Measurements from ENCODE around the gene SEMA4A.

DNA sequence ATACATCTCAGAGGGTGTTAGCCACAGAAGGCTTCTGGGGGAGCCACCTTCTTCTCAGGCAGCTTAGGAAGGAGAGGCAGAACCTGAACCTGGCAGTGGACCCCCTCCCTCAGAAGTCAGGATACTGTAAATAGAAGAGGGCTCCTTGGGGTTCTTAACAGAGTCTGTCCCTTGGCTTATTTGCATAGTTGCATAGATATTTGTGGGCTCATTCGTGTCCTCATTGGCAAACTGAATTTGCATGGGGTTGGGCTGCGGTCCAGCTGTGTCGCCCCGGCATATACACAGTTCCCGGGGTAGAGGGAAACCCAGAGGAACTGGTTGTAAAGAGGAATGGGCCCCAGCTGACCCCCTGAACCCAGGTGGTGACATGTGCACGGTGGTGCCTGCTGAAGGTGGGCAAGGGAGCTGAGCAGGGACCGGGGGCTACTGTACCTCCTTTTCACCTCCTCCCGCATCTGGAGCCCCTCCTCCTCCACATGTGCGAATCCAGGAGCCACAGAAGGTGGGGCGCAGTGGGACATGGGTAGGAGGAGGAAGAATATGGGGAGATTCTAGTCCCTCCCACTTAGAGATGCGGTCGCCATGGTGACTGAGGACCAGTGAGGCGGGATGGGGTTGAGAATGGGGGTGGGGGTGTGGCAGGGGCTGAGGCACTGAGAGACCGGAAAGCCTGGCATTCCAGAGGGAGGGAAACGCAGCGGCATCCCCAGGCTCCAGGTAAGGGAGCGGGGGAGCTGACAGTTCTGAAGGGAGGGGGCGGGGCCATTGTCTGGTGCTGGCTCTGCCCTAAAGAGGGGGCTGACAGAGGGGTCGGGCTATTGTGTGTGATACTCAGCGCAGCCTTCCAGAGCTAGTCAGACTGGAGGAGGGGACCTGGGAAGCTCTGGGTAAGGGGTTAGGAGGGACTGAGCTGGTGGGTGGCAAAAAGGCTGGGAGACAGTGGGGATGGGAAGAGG lies 3.7 kb upstream of the SEMA4A start:
- TF ChIP-seq, protein P1, sequence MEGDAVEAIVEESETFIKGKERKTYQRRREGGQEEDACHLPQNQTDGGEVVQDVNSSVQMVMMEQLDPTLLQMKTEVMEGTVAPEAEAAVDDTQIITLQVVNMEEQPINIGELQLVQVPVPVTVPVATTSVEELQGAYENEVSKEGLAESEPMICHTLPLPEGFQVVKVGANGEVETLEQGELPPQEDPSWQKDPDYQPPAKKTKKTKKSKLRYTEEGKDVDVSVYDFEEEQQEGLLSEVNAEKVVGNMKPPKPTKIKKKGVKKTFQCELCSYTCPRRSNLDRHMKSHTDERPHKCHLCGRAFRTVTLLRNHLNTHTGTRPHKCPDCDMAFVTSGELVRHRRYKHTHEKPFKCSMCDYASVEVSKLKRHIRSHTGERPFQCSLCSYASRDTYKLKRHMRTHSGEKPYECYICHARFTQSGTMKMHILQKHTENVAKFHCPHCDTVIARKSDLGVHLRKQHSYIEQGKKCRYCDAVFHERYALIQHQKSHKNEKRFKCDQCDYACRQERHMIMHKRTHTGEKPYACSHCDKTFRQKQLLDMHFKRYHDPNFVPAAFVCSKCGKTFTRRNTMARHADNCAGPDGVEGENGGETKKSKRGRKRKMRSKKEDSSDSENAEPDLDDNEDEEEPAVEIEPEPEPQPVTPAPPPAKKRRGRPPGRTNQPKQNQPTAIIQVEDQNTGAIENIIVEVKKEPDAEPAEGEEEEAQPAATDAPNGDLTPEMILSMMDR (conservative IDR thresholded peaks at IDR 0.05) = no peak
- no peak for TF ChIP-seq ZFX (IDR thresholded peaks at IDR 0.05)

All from C4-2B (cell line).